Sigmoid colon (tissue), 7 donors: ENCODE results near the gene ANKS4B. TPM values are rescaled to one million over a fixed set of nuclear protein-coding genes. Genes with fewer than 3 reads are reported as not detected.
"Not testable (repeated sequence)": the region's sequence is repeated elsewhere in the genome, so short reads cannot be mapped to it uniquely, and the experiment has no call there.

Experiments used
- DNase-seq: peaks from one replicate; pipeline ENCODE4 v3.0.0-alpha.2; 2019
- H3K27ac ChIP-seq, 4 donors: fragments of 200-600 bp; sonication (generic); one replicate each; pipeline ENCODE4 v1.5.1; 2016 to 2019; ENCODE audit warnings: mild to moderate bottlenecking in 1 of 4
- H3K27me3 ChIP-seq, 3 donors: fragments of 200-600 bp; sonication (generic); one replicate each; pipeline ENCODE4 v1.5.1; 2019; ENCODE audit warnings: mild to moderate bottlenecking in 1 of 3
- H3K36me3 ChIP-seq, 4 donors: fragments of 200-600 bp; sonication (generic); one replicate each; pipeline ENCODE4 v1.5.1; 2016 to 2019
- H3K4me1 ChIP-seq, 4 donors: fragments of 200-600 bp; sonication (generic); one replicate each; pipeline ENCODE4 v1.5.1; 2017 to 2019
- H3K4me3 ChIP-seq, 4 donors: fragments of 200-600 bp; sonication (generic); one replicate each; pipeline ENCODE4 v1.5.1; 2017 to 2019; ENCODE audit warnings: mild to moderate bottlenecking in 2 of 4, moderate library complexity in 1 of 4
- H3K9me3 ChIP-seq, 4 donors: fragments of 200-600 bp in 3 of 4; sonication (generic) in 3 of 4; one replicate each; pipeline versions ENCODE4 v1.5.1 to v1.6.1; 2013 to 2019
- CTCF ChIP-seq, 4 experiments: fragments of 450-650 bp in 3 of 4; fragments of 200-600 bp in 1 of 4; IDR thresholded peaks; one replicate each; pipeline ENCODE4 v1.5.1; 2016 to 2019; ENCODE audit warnings: antibody characterized with exemption in 4 of 4, mild to moderate bottlenecking in 3 of 4, moderate library complexity in 2 of 4
- EP300 ChIP-seq, 4 donors: sonication (generic); formaldehyde crosslinking; IDR thresholded peaks; one replicate each; pipeline ENCODE4 v1.6.1; 2017; ENCODE audit warnings: antibody characterized with exemption in 4 of 4
- POLR2A ChIP-seq, 2 donors: fragments of 450-650 bp; IDR thresholded peaks; one replicate each; pipeline ENCODE4 v1.6.1; 2016; ENCODE audit warnings: antibody characterized with exemption in 2 of 2, mild to moderate bottlenecking in 2 of 2, moderate library complexity in 2 of 2
- POLR2AphosphoS5 ChIP-seq, 4 donors: sonication (generic); formaldehyde crosslinking; IDR thresholded peaks; one replicate each; pipeline ENCODE4 v1.6.1; 2017; ENCODE audit warnings: antibody characterized with exemption in 4 of 4
- WGBS, 2 donors: extraction: QIAGEN DNeasy Blood & Tissue Kit; methylation state at CpG; one replicate each; pipeline ENCODE4 v1.1.7; 2013; 5-methylcytosine and 5-hydroxymethylcytosine counted together
- intact Hi-C: fragments of 100-400 bp; cut with DNase I; formaldehyde crosslinking; loops from one replicate; pipeline ENCODE4 v1.15.1; 2023
- polyA plus RNA-seq, 3 donors: library from polyadenylated mRNA; stranded (reverse); fragments of 200-250 nt; gene quantifications; one replicate each; pipeline ENCODE4 v1.2.3, GENCODE V29; 2013
- total RNA-seq, 4 donors: library from RNA; depleted of rRNA; stranded (reverse); fragments of >200 nt; gene quantifications; one replicate each; pipeline ENCODE4 v1.1.0, GENCODE V29; 2016
- donor health status: healthy with polysubstance abuse.
- donor health status: Bipolar disorder and iron deficiency.
- donor health status: healthy.

ANKS4B gene
- total and polyA plus RNA-seq, 7 donors: 0.28 to 32.4 (median 21.1) TPM; not detected in 3

GRCh38 chr16:21242756-21243155 lies 9.3 kb downstream of the ANKS4B start:
- 53 to 56% methylated on average over 2 of the region's 2 CpGs for WGBS, 2 donors
- Histone ChIP-seq H3K9me3 (no peaks in the 10 kb centered on the region), H3K27me3 (no peaks in the 10 kb centered on the region), H3K36me3 (no peaks in the 10 kb centered on the region), H3K4me1 (no peaks in the 10 kb centered on the region), H3K4me3 (no peak overlapping the region), H3K27ac (no peak overlapping the region)
- intact Hi-C loops: no loop called here
- no peak for TF ChIP-seq EP300 (IDR thresholded peaks at IDR 0.05)
- TF ChIP-seq CTCF (IDR thresholded peaks at IDR 0.05): no peak
- no peak for TF ChIP-seq POLR2A (IDR thresholded peaks at IDR 0.05)
- no peak for TF ChIP-seq POLR2AphosphoS5 (IDR thresholded peaks at IDR 0.05)
- no peak for DNase-seq

- 53 to 66% methylated on average over 7 of the region's 7 CpGs for WGBS, 2 donors
- intact Hi-C loops: no loop called here
These were observed 11.2 kb downstream of the ANKS4B start for GRCh38 chr16:21244518-21245215.

GRCh38 chr16:21248179-21248578 lies 14.7 kb downstream of the ANKS4B start:
- H3K27me3 ChIP-seq, H3K4me1 ChIP-seq, DNase-seq, H3K36me3 ChIP-seq, H3K27ac ChIP-seq, H3K4me3 ChIP-seq, H3K9me3 ChIP-seq, intact Hi-C loops: not testable (repeated sequence)
- WGBS, 2 donors: 90 to 91% methylated on average over 4 of the region's 4 CpGs

More at GRCh38 chr16:21244518-21245215, 11.2 kb downstream of the ANKS4B start:
- no peak overlapping the region for H3K27ac ChIP-seq
- no peaks in the 10 kb centered on the region for H3K27me3 ChIP-seq
- H3K36me3 ChIP-seq: no peaks in the 10 kb centered on the region
- no peak for DNase-seq
- no peaks in the 10 kb centered on the region for H3K9me3 ChIP-seq
- TF ChIP-seq POLR2AphosphoS5 (IDR thresholded peaks at IDR 0.05) (no peak), CTCF (IDR thresholded peaks at IDR 0.05) (no peak), EP300 (IDR thresholded peaks at IDR 0.05) (no peak), POLR2A (IDR thresholded peaks at IDR 0.05) (no peak)
- H3K4me3 ChIP-seq: no peak overlapping the region
- no peaks in the 10 kb centered on the region for H3K4me1 ChIP-seq

- WGBS, 2 donors: 73 to 88% methylated on average over 15 of the region's 15 CpGs
- intact Hi-C loops: no loop called here
- no peaks in the 10 kb centered on the region for H3K27me3 ChIP-seq
- DNase-seq: no peak
- TF ChIP-seq CTCF (IDR thresholded peaks at IDR 0.05) (no peak), EP300 (IDR thresholded peaks at IDR 0.05) (no peak), POLR2A (IDR thresholded peaks at IDR 0.05) (no peak), POLR2AphosphoS5 (IDR thresholded peaks at IDR 0.05) (no peak)
- no peaks in the 10 kb centered on the region for H3K36me3 ChIP-seq
- no peak overlapping the region for H3K4me3 ChIP-seq
- no peak overlapping the region for H3K27ac ChIP-seq
- H3K9me3 ChIP-seq: no peaks in the 10 kb centered on the region
- no peaks in the 10 kb centered on the region for H3K4me1 ChIP-seq
These were observed 16.8 kb downstream of the ANKS4B start for GRCh38 chr16:21250072-21250923.

- no peak overlapping the region for H3K27ac ChIP-seq
- H3K4me3 ChIP-seq: no peak overlapping the region
- no peaks in the 10 kb centered on the region for H3K9me3 ChIP-seq
- H3K4me1 ChIP-seq: no peaks in the 10 kb centered on the region
- no peaks in the 10 kb centered on the region for H3K27me3 ChIP-seq
- 85 to 88% methylated on average over 3 of the region's 3 CpGs for WGBS, 2 donors
- intact Hi-C loops: no loop called here
- H3K36me3 ChIP-seq: no peaks in the 10 kb centered on the region
- DNase-seq: no peak
- TF ChIP-seq POLR2A (IDR thresholded peaks at IDR 0.05) (no peak), CTCF (IDR thresholded peaks at IDR 0.05) (no peak), POLR2AphosphoS5 (IDR thresholded peaks at IDR 0.05) (no peak), EP300 (IDR thresholded peaks at IDR 0.05) (no peak)
These were observed 20.0 kb downstream of the ANKS4B start for GRCh38 chr16:21253470-21253869.
